Thoracic aorta (tissue), 2 donors: Measurements from ENCODE around the gene CD160. TPM values are rescaled to one million over a fixed set of nuclear protein-coding genes. Genes with fewer than 3 reads are reported as not detected.

Experiments used
- ATAC-seq: fragments of 150-250 bp; one replicate; pipeline ENCODE4 v1.8.0; 2017; ENCODE audit warnings: low read depth; ENCODE audit not compliant: insufficient number of reproducible peaks, low FRiP score
- DNase-seq: peaks from one replicate; pipeline ENCODE4 v3.0.0-alpha.2; 2020; ENCODE audit warnings: low spot score
- H3K27ac ChIP-seq, 2 donors: fragments of 200-600 bp; sonication (generic); 1 replicate in 1 of 2; 2 replicates in 1 of 2; pipeline ENCODE4 v1.5.1; 2016; ENCODE audit warnings: mild to moderate bottlenecking in 2 of 2, moderate library complexity in 2 of 2
- H3K27me3 ChIP-seq: fragments of 200-600 bp; sonication (generic); replicated peaks from 2 replicates; pipeline ENCODE4 v1.6.0; 2016; ENCODE audit warnings: mild to moderate bottlenecking; ENCODE audit not compliant: insufficient read depth
- H3K36me3 ChIP-seq: fragments of 200-600 bp; sonication (generic); one replicate; pipeline ENCODE4 v1.5.1; 2016
- H3K4me1 ChIP-seq, 2 donors: fragments of 200-600 bp; sonication (generic); 1 replicate in 1 of 2; 2 replicates in 1 of 2; pipeline versions ENCODE4 v1.5.1 to v1.6.0; 2016; ENCODE audit warnings: low read depth in 2 of 2, mild to moderate bottlenecking in 1 of 2; ENCODE audit not compliant: control insufficient read depth in 1 of 2
- H3K4me3 ChIP-seq: fragments of 200-600 bp; sonication (generic); 2 replicates; pipeline ENCODE4 v1.5.1; 2016; ENCODE audit warnings: mild to moderate bottlenecking
- H3K9me3 ChIP-seq: fragments of 200-600 bp; sonication (generic); 2 replicates; pipeline ENCODE4 v1.5.1; 2016
- CTCF ChIP-seq: fragments of 200-600 bp; sonication (generic); IDR thresholded peaks from one replicate; pipeline ENCODE4 v1.5.1; 2019; ENCODE audit warnings: antibody characterized with exemption
- total RNA-seq, 2 donors: library from RNA; depleted of rRNA; stranded (reverse); fragments of >200 nt; gene quantifications; one replicate each; pipeline versions ENCODE4 v1.1.0 to v1.2.3, GENCODE V29; 2016

The CD160 gene
- total RNA-seq, 2 donors from 2014 or later, result 0.28 TPM; not detected in 1

GRCh38 chr1:145689922-145690321, 29.4 kb upstream of the CD160 start:
- no peak for TF ChIP-seq CTCF
- Histone ChIP-seq H3K27me3 (no peaks in the 10 kb centered on the region), H3K9me3 (no peaks in the 10 kb centered on the region), H3K36me3 (no peaks in the 10 kb centered on the region), H3K4me1 (no peaks in the 10 kb centered on the region), H3K27ac (no peak overlapping the region), H3K4me3 (no peak overlapping the region)
- ATAC-seq (no peak), DNase-seq (no peak)

- Histone ChIP-seq H3K4me3 (no peak overlapping the region), H3K9me3 (no peaks in the 10 kb centered on the region), H3K4me1 (no peaks in the 10 kb centered on the region), H3K36me3 (no peaks in the 10 kb centered on the region), H3K27ac (no peak overlapping the region), H3K27me3 (no peaks in the 10 kb centered on the region)
- TF ChIP-seq CTCF, result no peak
- ATAC-seq (no peak), DNase-seq (no peak)
Measured at GRCh38 chr1:145690587-145691558, 28.4 kb upstream of the CD160 start.

GRCh38 chr1:145692785-145693443, 26.4 kb upstream of the CD160 start:
- no peaks in the 10 kb centered on the region for H3K9me3 ChIP-seq
- no peaks in the 10 kb centered on the region for H3K4me1 ChIP-seq
- no peak for TF ChIP-seq CTCF
- ATAC-seq, result no peak
- DNase-seq, result no peak
- H3K4me3 ChIP-seq, result no peak overlapping the region
- no peaks in the 10 kb centered on the region for H3K36me3 ChIP-seq
- H3K27ac ChIP-seq, result no peak overlapping the region
- H3K27me3 ChIP-seq, result no peaks in the 10 kb centered on the region

GRCh38 chr1:145695821-145696629, 23.3 kb upstream of the CD160 start:
- Histone ChIP-seq H3K9me3 (no peaks in the 10 kb centered on the region), H3K27me3 (no peaks in the 10 kb centered on the region), H3K4me3 (no peak overlapping the region), H3K27ac (no peak overlapping the region), H3K36me3 (no peaks in the 10 kb centered on the region), H3K4me1 (no peaks in the 10 kb centered on the region)
- no peak for TF ChIP-seq CTCF
- DNase-seq (no peak), ATAC-seq (no peak)

- no peak for TF ChIP-seq CTCF
- ATAC-seq (no peak), DNase-seq (no peak)
- no peaks in the 10 kb centered on the region for H3K9me3 ChIP-seq
- no peaks in the 10 kb centered on the region for H3K4me1 ChIP-seq
- H3K27ac ChIP-seq, result no peak overlapping the region
- H3K4me3 ChIP-seq, result no peak overlapping the region
- H3K27me3 ChIP-seq, result no peaks in the 10 kb centered on the region
- no peaks in the 10 kb centered on the region for H3K36me3 ChIP-seq
Measured at GRCh38 chr1:145696630-145696960, 22.7 kb upstream of the CD160 start.
